Spleen (tissue), 11 donors: Measurements from ENCODE around the gene KCNG4. TPM values are rescaled to one million over a fixed set of nuclear protein-coding genes. Genes with fewer than 3 reads are reported as not detected.

Source experiments
- DNase-seq: peaks from one replicate; pipeline ENCODE4 v3.0.0-alpha.2; 2020
- H3K27ac ChIP-seq, 8 donors: fragments of 200-600 bp; sonication (generic) in 7 of 8; 1 replicate in 4 of 8; 2 replicates in 4 of 8; pipeline versions ENCODE4 v1.5.0 to v1.8.0; 2016 to 2021; ENCODE audit warnings: inconsistent platforms in 4 of 8, mild to moderate bottlenecking in 4 of 8, moderate library complexity in 1 of 8
- H3K27me3 ChIP-seq, 7 donors: fragments of 200-600 bp; sonication (generic) in 6 of 7; replicated peaks in 1 of 7; 1 replicate in 4 of 7; 2 replicates in 3 of 7; pipeline versions ENCODE4 v1.5.0 to v1.8.0; 2016 to 2021; ENCODE audit warnings: inconsistent platforms in 3 of 7, mild to moderate bottlenecking in 1 of 7
- H3K36me3 ChIP-seq, 6 donors: fragments of 200-600 bp; sonication (generic) in 5 of 6; 1 replicate in 4 of 6; 2 replicates in 2 of 6; pipeline versions ENCODE4 v1.5.0 to v1.8.0; 2016 to 2021; ENCODE audit warnings: inconsistent platforms in 2 of 6
- H3K4me1 ChIP-seq, 6 donors: fragments of 200-600 bp; sonication (generic) in 5 of 6; 1 replicate in 3 of 6; 2 replicates in 3 of 6; pipeline versions ENCODE4 v1.5.0 to v1.8.0; 2016 to 2021; ENCODE audit warnings: inconsistent platforms in 3 of 6
- H3K4me3 ChIP-seq, 8 donors: fragments of 200-600 bp; sonication (generic) in 7 of 8; 1 replicate in 4 of 8; 2 replicates in 4 of 8; pipeline versions ENCODE4 v1.5.0 to v1.8.0; 2016 to 2021; ENCODE audit warnings: inconsistent platforms in 4 of 8, mild to moderate bottlenecking in 4 of 8, moderate library complexity in 2 of 8
- H3K9me3 ChIP-seq, 8 donors: fragments of 200-600 bp; sonication (generic) in 7 of 8; 1 replicate in 4 of 8; 2 replicates in 4 of 8; pipeline versions ENCODE4 v1.5.0 to v1.8.0; 2016 to 2021; ENCODE audit warnings: inconsistent platforms in 4 of 8
- POLR2A ChIP-seq, 3 donors: fragments of 450-650 bp; IDR thresholded peaks; one replicate each; pipeline ENCODE4 v1.5.1; 2017; ENCODE audit warnings: antibody characterized with exemption in 3 of 3, mild to moderate bottlenecking in 1 of 3
- POLR2AphosphoS5 ChIP-seq, 3 donors: sonication (generic); formaldehyde crosslinking; IDR thresholded peaks; one replicate each; pipeline ENCODE4 v1.5.1; 2017; ENCODE audit warnings: antibody characterized with exemption in 3 of 3
- WGBS, 5 donors: extraction: QIAGEN DNeasy Blood & Tissue Kit in 3 of 5; methylation state at CpG; one replicate each; pipeline versions ENCODE4 v1.1.5 to v1.1.7; 2013 to 2018; 5-methylcytosine and 5-hydroxymethylcytosine counted together
- intact Hi-C: fragments of 100-400 bp; cut with DNase I; formaldehyde crosslinking; loops from one replicate; pipeline ENCODE4 v1.15.0; 2023; ENCODE audit warnings: low total_unique reads
- polyA plus RNA-seq, 3 donors: library from polyadenylated mRNA; stranded (reverse); fragments of 200-250 nt; gene quantifications; one replicate each; pipeline ENCODE4 v1.2.1, GENCODE V29; 2013
- total RNA-seq, 7 donors: library from RNA; depleted of rRNA in 3 of 7; stranded (reverse); fragments of >200 nt in 3 of 7; fragmentation: NEBNext Ultra II Directional in 4 of 7; extraction: Animal tissue kit (Norgen Biotek cat#: 25700) in 4 of 7; gene quantifications; one replicate each; pipeline versions ENCODE4 v1.1.0 to v1.2.1, GENCODE V29; 2016 to 2021
- TF ChIP-seq, protein P1 (sequence below), 11 experiments: fragments of 200-600 bp in 7 of 11; fragments of 450-650 bp in 4 of 11; sonication (generic) in 4 of 11; IDR thresholded peaks in 8 of 11; conservative IDR thresholded peaks in 3 of 11; 1 replicate in 7 of 11; 2 replicates in 4 of 11; pipeline versions ENCODE4 v1.4.0 to v1.8.0; 2016 to 2021; ENCODE audit warnings: antibody characterized with exemption in 11 of 11, inconsistent platforms in 4 of 11, mild to moderate bottlenecking in 1 of 11
- donor health status: healthy with polysubstance abuse.
- donor health status: DM: no; HTN: no; CAD: no; lungs with moderate emphysema.
- donor health status: DM: no; HTN: no; CAD: no.
- donor health status: Bipolar disorder and iron deficiency.
- donor health status: healthy.
- donor health status: DM: no; HTN: no; CAD: no.
- donor health status: DM: yes; HTN: yes; CAD: no.

Gene KCNG4
- total and polyA plus RNA-seq, 10 donors = not detected

- Histone ChIP-seq H3K9me3 (no peaks in the 10 kb centered on the region), H3K27ac (no peak overlapping the region), H3K36me3 (no peaks in the 10 kb centered on the region), H3K27me3 (peaks cover 0 to 49% (median 0%) of the 10 kb centered on the region in 7 donors), H3K4me3 (no peak overlapping the region), H3K4me1 (peaks cover 5 to 13% (median 8%) of the 10 kb centered on the region in 6 donors)
- intact Hi-C loops = loop anchor here (5.0 kb wide), 1 partner anchor 208 kb away; no protein-coding TSS in a partner anchor
- DNase-seq = no peak
- TF ChIP-seq POLR2AphosphoS5 (IDR thresholded peaks at IDR 0.05) (no peak), POLR2A (IDR thresholded peaks at IDR 0.05) (no peak)
- TF ChIP-seq, protein P1, sequence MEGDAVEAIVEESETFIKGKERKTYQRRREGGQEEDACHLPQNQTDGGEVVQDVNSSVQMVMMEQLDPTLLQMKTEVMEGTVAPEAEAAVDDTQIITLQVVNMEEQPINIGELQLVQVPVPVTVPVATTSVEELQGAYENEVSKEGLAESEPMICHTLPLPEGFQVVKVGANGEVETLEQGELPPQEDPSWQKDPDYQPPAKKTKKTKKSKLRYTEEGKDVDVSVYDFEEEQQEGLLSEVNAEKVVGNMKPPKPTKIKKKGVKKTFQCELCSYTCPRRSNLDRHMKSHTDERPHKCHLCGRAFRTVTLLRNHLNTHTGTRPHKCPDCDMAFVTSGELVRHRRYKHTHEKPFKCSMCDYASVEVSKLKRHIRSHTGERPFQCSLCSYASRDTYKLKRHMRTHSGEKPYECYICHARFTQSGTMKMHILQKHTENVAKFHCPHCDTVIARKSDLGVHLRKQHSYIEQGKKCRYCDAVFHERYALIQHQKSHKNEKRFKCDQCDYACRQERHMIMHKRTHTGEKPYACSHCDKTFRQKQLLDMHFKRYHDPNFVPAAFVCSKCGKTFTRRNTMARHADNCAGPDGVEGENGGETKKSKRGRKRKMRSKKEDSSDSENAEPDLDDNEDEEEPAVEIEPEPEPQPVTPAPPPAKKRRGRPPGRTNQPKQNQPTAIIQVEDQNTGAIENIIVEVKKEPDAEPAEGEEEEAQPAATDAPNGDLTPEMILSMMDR (IDR thresholded peaks at IDR 0.05 in 8 of 11, conservative IDR thresholded peaks at IDR 0.05 in 3 of 11) = no peak
- 61 to 73% (median 66%) methylated on average over 6 of the region's 6 CpGs for WGBS, 5 donors
Observed at GRCh38 chr16:84278968-84279367, 39.2 kb upstream of the KCNG4 start.

DNA sequence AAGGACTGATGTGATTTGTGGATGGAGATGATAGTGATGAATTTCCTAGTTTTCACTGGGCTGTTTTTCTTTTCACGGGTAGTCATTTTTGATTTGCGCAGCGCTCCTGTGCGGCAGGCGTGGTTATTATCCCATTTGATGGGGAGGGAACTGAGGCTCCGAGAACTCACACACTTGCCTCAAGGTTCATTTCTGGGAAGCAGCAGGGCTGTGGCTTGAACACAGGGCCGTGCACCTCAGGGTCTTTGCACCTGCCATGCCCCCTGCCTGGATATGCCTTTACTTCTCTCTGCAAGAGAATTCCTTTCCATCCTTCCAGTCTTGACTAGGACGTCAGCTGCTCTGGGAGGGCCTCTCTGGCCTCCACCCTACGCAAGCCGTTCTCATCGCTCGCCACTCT is 38.5 kb upstream of the KCNG4 start:
- intact Hi-C loops = loop anchor here (5.0 kb wide), 1 partner anchor 209 kb away; no protein-coding TSS in a partner anchor
- WGBS, 5 donors = 89 to 93% (median 90%) methylated on average over 12 of the region's 12 CpGs
- H3K4me3 ChIP-seq = no peak overlapping the region
- DNase-seq = no peak
- H3K27me3 ChIP-seq = peaks cover 0 to 55% (median 0%) of the 10 kb centered on the region in 7 donors
- peaks cover 0 to 7% (median 2%) of the 10 kb centered on the region in 6 donors for H3K4me1 ChIP-seq
- H3K27ac ChIP-seq = no peak overlapping the region
- H3K36me3 ChIP-seq = no peaks in the 10 kb centered on the region
- H3K9me3 ChIP-seq = no peaks in the 10 kb centered on the region
- TF ChIP-seq POLR2AphosphoS5 (IDR thresholded peaks at IDR 0.05) = no peak
- TF ChIP-seq, protein P1 (IDR thresholded peaks at IDR 0.05 in 8 of 11, conservative IDR thresholded peaks at IDR 0.05 in 3 of 11) = no peak
- TF ChIP-seq POLR2A (IDR thresholded peaks at IDR 0.05) = no peak

DNA sequence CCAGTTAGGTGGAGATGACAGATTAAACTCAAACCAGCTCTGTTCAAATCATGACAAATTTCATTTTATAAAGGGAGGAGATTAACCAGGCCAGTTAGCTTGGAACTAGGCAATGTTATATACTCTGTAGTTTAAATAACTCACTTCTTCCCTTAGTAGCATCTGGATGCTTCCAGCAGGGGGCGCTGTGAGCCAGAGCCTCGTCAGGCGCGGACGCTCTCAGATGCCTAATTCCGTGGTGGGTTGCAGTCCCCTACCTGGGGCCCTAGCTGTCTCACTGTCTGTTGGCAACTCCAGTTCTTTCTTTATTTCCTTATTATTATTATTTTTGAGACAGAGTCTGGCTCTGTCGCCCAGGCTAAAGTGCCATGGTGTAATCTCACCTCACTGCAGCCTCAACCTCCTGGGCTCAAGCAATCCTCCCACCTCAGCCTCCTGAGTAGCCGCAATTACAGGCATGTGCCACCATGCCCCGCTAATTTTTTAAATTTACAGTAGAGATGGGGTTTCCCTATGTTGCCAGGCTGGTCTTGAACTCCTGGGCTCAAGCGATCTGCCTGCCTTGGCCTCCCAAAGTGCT is 37.5 kb upstream of the KCNG4 start:
- 30 to 36% (median 33%) methylated on average over 10 of the region's 10 CpGs for WGBS, 5 donors
- H3K4me1 ChIP-seq = peaks cover 0 to 4% (median 0%) of the 10 kb centered on the region in 6 donors
- TF ChIP-seq, protein P1 (IDR thresholded peaks at IDR 0.05 in 8 of 11, conservative IDR thresholded peaks at IDR 0.05 in 3 of 11) = peak; percentile 31 to 86 (median 76)
- TF ChIP-seq POLR2AphosphoS5 (IDR thresholded peaks at IDR 0.05) = no peak
- no peak overlapping the region for H3K27ac ChIP-seq
- H3K9me3 ChIP-seq = no peaks in the 10 kb centered on the region
- peaks cover 0 to 58% (median 0%) of the 10 kb centered on the region in 7 donors for H3K27me3 ChIP-seq
- no peaks in the 10 kb centered on the region for H3K36me3 ChIP-seq
- H3K4me3 ChIP-seq = no peak overlapping the region
- DNase-seq = peak; percentile 92
- intact Hi-C loops = loop anchor here (5.0 kb wide), 1 partner anchor 210 kb away; no protein-coding TSS in a partner anchor

- H3K36me3 ChIP-seq = no peaks in the 10 kb centered on the region
- H3K27me3 ChIP-seq = peaks cover 0 to 54% (median 0%) of the 10 kb centered on the region in 7 donors
- H3K4me1 ChIP-seq = peaks cover 0 to 4% (median 0%) of the 10 kb centered on the region in 6 donors
- no peak for DNase-seq
- H3K9me3 ChIP-seq = no peaks in the 10 kb centered on the region
- H3K27ac ChIP-seq = no peak overlapping the region
- WGBS, 5 donors = 83 to 89% (median 84%) methylated on average over 6 of the region's 6 CpGs
- H3K4me3 ChIP-seq = no peak overlapping the region
- TF ChIP-seq POLR2A (IDR thresholded peaks at IDR 0.05) = no peak
- TF ChIP-seq, protein P1 (IDR thresholded peaks at IDR 0.05 in 8 of 11, conservative IDR thresholded peaks at IDR 0.05 in 3 of 11) = no peak
- no peak for TF ChIP-seq POLR2AphosphoS5 (IDR thresholded peaks at IDR 0.05)
- intact Hi-C loops = loop anchor here (5.0 kb wide), 1 partner anchor 212 kb away; no protein-coding TSS in a partner anchor
Observed at GRCh38 chr16:84275585-84276151, 35.9 kb upstream of the KCNG4 start.
